HFF-Myc (cell line): ENCODE results near the gene RGS12.

Experiments
- DNase-seq: peaks from one replicate; pipeline ENCODE4 v3.0.0-alpha.2; 2011; ENCODE audit warnings: low read depth; ENCODE audit errors: extremely low read depth
- H3K4me3 ChIP-seq: replicated peaks from 2 replicates; pipeline ENCODE4 v1.5.1; 2011; ENCODE audit warnings: low read depth, mild to moderate bottlenecking, control low read depth, low read length
- TF ChIP-seq, protein P1 (sequence below): IDR thresholded peaks from 2 replicates; pipeline ENCODE4 v1.5.1; 2012; ENCODE audit warnings: mild to moderate bottlenecking, low read depth, low read length, control low read depth; ENCODE audit errors: missing control alignments

The RGS12 gene

DNA sequence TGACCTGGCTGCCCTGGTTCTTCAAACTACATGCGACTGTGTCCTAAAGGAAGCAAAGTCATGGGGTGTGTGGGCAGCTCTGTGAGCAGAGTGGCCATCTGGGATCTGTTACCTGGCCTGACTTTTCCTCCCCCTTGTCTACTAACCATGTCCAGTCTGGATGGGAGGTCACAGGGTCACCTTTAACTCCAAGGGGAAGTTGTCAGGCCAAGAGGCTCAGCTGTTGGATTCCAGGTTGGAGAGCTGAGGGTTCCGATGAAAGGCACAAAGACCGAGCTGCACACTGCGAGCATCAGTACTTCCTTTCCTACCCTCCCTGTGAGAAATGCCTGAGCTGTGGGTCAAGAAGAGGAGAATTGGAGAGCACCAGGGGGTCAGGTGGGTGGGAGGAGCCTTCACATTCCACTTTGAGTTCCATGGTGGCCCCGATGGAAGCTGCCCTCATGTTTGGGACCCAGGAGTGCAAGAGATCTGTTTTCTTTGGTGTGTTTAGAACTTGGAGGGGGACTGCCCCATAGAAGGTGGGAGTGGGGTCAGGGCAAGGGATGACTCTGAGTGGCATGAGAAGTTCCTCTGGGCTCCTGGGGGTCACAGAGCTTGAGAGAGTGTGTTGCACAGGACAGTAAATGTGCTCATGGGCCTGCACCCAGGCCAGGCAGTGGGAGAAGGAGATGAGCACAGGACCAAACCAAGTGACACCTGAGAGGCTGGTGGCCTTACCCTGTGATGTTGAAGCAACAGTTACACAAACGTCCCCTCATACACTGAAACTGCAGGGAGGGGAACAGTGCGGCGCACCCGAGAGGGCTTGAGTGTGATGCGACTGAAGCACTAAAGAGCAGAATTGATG is 36.2 kb downstream of the RGS12 start:
- TF ChIP-seq, protein P1, sequence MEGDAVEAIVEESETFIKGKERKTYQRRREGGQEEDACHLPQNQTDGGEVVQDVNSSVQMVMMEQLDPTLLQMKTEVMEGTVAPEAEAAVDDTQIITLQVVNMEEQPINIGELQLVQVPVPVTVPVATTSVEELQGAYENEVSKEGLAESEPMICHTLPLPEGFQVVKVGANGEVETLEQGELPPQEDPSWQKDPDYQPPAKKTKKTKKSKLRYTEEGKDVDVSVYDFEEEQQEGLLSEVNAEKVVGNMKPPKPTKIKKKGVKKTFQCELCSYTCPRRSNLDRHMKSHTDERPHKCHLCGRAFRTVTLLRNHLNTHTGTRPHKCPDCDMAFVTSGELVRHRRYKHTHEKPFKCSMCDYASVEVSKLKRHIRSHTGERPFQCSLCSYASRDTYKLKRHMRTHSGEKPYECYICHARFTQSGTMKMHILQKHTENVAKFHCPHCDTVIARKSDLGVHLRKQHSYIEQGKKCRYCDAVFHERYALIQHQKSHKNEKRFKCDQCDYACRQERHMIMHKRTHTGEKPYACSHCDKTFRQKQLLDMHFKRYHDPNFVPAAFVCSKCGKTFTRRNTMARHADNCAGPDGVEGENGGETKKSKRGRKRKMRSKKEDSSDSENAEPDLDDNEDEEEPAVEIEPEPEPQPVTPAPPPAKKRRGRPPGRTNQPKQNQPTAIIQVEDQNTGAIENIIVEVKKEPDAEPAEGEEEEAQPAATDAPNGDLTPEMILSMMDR: no peak
- H3K4me3 ChIP-seq: no peak overlapping the region
- no peak for DNase-seq

DNA sequence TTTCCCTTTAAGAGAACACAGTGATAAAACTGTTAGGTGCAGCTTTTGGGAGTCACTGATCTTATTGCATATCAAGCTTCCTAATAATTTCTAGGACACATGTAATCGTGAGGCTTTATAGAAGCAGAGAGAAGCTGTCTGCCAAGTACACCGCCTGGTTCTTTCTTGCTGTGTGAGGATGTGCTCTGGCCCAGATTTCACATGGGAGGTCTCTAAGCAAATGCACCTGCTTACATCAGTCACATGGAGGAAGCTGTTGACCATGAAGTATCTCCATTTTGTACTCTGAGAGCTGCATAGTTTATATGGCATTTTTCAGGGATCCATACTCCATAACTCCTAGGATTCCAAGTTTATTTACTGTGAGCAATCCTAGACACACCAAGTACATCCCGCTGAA is 37.1 kb downstream of the RGS12 start:
- no peak overlapping the region for H3K4me3 ChIP-seq
- TF ChIP-seq, protein P1: no peak
- DNase-seq: no peak

GRCh38 chr4:3330707-3331106 is 37.9 kb downstream of the RGS12 start:
- TF ChIP-seq, protein P1: no peak
- DNase-seq: no peak
- no peak overlapping the region for H3K4me3 ChIP-seq

DNA sequence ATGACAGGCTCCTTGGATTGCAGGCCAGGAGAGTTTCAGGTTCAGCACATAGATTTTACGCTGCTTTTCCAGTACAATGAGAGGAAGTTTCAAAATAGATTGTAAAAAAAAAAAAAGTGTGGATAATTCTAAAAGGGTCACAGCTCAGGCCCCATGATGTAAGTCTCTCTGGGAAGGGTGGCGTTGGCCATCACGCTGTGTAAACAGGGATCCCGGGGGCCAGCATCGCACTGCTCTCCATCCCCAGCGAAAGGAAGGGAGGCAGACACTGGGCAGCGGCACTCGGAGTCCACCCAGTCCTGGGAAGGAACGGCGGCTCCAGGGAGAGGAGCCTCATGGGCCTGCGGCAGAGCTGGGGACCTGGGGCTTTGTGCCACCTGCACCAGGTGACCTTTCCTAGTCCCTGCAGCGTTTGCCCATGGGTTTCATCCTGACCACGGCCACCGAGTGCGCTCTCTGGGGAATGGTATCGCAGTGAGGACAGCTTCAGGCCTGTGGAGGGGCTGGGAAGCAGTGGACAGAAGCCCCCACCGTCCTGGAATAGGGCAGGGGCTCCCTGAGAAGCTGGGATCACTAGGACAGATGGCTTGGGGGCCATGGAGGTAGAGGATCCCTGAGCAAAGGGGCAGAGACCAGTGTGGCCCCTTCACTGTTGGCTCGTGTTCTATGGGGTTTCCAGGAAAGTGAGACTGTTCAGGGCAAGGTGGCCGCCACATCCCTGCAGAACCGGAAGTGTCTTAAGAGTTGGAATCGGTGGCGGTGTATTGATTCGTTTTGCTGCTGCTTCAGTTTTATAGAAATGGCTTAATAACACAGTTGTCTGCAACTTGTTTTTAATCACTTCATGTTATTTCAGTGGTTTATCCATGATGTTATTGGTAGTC is 38.9 kb downstream of the RGS12 start:
- H3K4me3 ChIP-seq: no peak overlapping the region
- TF ChIP-seq, protein P1: no peak
- DNase-seq: no peak

DNA sequence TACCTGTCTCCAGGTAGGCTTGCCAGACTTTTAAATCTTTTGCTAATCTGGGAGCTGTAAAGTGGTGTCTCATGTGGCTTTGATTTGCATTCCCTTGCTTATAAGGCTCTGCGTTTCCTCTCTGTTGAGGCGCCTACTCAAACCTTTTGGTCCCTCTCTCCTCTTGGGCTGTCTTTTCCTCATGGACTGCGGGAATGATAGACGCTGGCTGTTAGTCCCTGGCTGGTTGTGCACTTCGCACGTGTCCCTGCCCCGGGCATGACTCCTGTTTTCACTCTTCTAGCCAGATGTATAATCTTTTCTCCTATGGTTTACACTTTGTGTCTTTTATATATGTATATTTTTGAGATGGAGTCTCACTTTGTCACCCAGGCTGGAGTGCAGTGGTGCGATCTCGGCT is 39.7 kb downstream of the RGS12 start:
- no peak overlapping the region for H3K4me3 ChIP-seq
- TF ChIP-seq, protein P1: no peak
- no peak for DNase-seq

- no peak for DNase-seq
- TF ChIP-seq, protein P1: no peak
- no peak overlapping the region for H3K4me3 ChIP-seq
These were observed 41.5 kb downstream of the RGS12 start for GRCh38 chr4:3334316-3334715.
